Inflammatory macrophage treated with lipopolysaccharide for 1 hour (primary cell): ENCODE measurements around the gene SLC25A21.
"Not testable (repeated sequence)": the region's sequence is repeated elsewhere in the genome, so short reads cannot be mapped to it uniquely, and the experiment has no call there.

Experiments used
- DNase-seq, 2 donors: peaks; one replicate each; pipeline ENCODE4 v3.0.0-alpha.2; 2020 to 2022

SLC25A21 gene

DNA sequence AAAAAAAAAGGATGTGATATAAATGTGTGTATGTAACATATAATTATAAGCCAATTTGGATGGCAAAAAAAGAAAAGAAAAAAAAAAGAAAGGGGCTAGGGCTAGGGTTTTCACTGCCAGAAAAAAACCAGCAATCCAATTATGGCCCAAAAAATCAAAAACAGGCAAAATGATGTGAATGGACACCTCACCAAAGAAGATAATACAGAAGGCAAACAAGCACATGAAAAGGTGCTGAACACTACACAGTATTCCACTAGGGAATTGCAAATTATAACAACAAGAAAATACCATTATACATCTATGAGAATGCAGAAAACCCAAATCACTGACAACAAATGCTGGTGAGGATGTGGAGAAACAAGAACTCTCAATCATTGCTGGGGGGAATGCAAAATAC is 13.3 kb upstream of the SLC25A21 start:
- DNase-seq, result no peak

DNA sequence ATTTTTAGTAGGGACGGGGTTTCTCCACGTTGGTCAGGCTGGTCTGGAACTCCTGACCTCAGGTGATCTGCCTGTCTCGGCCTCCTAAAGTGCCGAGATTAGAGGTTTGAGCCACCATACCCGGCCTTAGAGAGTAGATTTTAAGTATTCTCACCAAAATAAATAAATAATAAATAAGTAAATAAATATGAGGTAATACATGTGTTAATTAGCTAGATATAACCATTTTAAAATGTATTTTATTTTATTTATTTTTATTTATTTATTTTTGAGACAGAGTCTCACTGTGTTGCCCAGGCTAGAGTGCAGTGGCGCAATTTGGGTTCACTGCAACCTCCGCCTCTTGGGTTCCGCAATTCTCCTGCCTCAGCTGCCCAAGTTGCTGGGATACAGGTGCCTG is 12.1 kb upstream of the SLC25A21 start:
- not testable (repeated sequence) for DNase-seq

DNA sequence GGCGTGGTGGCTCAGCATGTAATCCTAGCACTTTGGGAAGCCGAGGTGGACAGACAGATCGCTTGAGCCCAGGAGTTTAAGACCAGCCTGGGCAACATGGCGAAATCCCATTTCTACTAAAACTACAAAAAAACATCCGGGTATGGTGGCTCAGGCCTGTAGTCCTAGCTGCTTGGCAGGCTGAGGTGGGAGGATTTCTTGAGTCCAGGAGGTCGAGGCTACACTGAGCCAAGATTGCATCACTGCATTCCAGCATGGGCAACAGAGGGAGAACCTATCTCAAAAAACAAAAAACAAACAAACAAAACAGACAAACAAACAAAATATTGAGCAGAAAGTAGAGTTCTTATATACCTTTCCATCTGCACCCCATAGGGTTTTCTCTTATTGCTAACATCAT is 9.0 kb upstream of the SLC25A21 start:
- DNase-seq, result no peak

DNA sequence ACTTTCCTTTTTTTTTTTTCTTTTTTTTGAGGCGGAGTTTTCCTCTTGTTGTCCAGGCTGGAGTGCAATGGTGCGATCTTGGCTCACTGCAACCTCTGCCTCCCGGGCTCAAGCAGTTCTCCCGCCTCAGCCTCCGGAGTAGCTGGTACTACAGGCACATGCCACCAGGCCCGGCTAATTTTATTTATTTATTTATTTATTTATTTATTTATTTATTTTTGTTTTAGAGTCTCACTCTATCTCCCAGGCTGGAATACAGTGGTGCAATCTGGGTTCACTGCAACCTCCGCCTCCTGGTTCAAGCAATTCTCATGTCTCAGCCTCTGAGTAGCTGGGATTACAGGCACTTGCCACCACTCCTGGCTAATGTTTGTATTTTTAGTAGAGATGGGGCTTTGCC is 8.5 kb upstream of the SLC25A21 start:
- DNase-seq, result not testable (repeated sequence)

DNA sequence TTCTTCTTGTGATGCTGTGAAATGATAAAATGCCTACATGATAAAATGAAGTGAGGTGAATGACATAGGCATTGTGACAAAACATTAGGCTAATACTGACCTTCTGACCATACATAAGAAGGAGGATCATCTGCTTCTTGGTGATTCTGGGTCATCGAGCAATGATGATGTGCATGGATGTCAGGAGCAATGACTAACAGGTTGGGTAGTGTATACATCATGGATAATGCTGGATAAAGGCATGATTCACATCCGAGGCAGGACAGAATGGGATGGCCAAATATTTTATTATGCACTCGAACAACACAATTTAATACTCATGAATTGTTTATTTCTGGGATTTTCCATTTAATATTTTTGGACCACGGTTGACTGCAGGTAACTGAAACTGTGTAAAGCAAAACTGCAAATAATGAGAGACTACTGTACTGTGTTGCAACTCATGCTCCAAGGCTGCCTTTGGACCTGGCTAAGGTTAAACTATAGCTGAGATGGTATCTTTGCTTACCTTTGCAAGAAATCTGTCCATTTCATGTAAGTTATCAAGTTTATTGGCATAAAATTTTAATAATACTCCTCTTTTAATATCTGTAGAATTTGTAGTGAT is 7.6 kb upstream of the SLC25A21 start:
- no peak for DNase-seq

DNA sequence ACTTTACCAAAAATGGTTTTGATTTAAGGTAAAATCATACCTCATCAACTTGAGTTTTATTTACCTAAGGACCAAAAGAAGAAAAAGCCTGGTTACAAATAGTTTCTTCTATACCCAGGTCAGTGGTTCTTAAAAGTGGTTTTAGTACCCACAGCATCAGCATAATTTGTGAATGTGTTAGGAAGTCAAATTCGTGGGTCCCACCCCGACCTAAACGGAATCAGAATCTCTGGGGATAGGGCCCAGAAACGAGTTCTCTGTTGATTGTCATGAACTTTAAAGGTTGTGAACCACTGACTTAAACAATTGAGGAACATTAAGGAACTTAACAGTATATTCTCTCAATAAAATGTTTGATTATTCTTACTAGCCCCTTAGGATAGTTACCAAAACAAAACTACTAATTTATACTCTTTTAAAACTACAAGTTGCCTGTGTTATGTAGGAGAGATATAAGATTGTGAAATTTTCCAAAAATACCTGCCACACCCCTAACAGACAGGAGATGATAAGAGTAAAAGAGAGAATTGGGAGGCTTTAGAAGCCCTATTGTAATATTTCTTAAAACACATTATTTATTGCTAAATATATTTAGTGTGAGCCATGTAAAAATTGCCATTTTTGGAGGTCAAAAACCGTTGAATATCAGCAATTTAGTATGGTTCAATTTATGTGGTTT is 669 bp upstream of the SLC25A21 start:
- no peak for DNase-seq

DNA sequence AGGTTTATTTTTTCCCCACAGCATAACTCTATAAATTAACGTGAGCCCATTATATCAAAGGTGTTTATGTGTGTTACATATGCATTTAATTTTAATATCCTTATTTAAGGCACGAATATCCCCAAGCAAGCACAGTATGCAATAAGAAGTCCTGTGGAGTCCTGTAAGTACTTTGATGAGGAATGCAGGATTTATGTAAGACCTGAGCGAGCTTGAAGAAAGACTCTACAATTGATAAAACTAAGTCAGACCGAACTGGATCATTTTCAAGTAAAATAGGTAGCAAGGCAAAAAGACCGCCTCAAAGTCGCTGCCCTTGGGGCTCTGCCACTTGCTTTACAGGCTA is 755 bp downstream of the SLC25A21 start:
- no peak for DNase-seq

DNA sequence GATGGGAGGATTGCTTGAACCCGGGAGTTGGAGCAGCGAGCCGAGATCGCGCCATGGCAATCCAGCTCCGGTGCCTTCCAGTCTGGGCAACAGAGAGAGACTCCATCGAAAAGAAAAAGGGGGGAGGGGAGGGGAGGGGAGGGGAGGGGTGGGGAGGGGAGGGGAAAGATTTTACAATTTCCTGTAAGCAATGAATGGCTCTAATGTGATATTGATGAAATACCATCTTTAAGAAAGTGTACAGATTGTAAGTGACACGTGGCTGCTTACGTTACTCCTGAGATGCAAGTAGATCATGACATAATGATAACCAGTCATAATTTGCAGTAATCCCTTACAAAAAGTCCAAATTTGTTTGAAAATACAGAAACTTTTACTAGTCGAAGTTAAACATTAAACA is 1.4 kb downstream of the SLC25A21 start:
- DNase-seq, result no peak

DNA sequence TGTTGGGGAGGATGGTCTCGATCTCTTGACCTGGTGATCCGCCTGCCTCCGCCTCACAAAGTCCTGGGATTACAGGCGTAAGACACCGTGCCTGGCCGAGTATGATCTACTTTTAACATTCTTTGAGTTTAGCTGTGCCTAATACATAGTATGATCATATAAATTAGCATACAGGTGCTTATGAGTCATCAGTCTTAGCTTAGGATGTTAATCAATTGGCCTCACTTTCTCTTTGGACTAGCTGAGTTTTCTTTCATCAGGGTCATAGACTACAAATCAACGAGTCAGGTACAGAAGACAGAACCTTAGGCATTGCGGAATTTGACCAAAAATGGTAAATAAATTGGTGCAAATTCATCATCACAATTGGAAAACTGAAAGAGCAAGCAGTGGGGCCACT is 2.2 kb downstream of the SLC25A21 start:
- no peak for DNase-seq

DNA sequence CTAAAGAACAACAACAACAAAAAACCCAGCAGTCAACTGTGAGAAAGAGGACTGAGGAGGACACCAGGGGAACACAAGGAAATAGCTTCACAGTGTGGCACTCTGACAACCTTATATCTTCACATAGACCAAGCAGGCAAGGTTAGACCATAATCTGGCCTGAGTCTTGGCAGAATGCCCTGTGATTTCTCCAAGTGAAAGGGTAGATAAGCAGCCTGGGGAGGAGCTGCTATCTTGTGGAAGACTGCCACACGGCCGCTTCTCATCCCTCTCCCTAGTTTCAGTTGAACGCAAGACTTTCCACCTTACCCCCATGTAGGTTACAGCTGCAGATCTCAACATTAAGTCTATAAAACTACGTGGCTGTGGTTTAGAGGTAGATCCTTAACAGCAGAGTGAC is 3.7 kb downstream of the SLC25A21 start:
- no peak for DNase-seq

DNA sequence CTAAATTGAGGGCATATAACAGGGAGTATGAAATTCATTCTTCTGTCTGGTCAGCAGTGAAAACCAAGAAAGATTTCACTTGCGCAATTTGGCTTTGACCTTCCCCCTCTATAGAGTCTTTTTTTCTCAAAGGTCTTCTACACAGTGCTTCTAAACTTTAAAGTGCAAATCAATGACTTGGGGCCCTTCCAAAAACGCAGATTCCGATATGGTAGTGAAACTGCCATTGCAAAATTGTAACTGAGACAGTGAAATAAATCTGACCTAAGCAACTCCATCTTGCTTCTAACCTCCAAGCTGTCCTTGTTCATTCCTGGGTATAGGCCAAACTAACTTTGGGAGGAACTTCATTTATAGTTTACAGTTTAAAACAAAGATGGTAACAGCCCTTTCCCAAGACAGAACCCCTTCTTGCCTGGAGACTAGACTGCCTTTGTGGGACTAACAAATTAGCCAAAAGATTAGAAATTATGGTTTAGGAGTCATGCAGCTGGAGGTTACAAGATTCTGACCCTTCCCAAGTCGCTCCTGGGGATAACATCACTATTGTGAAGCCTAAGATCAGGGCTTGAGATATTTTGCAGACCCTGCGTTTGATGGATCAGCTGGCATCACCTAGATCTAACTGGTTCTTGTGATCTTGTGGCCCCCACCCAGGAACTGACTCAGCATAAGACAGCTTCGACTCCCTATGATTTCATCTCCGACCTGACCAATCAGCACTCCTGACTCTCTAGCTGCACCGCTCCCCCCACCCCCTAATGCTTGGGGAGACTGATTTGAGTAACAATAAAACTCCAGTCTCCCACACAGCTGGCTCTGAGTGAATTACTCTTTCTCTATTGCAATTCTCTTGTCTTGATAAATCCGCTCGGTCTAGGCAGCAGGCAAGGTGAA is 5.0 kb downstream of the SLC25A21 start:
- no peak for DNase-seq

DNA sequence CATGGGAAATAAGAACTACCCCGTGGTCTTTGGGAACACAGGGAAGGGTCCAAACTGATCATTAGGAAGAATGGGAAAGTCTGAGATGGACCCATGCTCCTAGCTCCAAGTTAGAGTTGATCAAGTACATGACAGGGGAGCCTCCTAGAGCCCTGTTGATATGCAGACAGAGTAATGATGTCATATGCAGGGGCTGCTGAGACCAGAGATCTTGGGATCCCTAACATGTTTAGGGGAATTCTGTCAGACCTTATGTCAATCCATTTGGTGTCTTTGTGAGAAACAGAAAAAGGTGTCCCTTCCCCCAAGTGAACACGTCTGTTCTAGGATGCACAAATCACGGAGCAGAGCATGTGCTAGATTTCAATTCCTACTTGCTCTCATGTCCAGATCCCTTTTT is 6.6 kb downstream of the SLC25A21 start:
- no peak for DNase-seq

DNA sequence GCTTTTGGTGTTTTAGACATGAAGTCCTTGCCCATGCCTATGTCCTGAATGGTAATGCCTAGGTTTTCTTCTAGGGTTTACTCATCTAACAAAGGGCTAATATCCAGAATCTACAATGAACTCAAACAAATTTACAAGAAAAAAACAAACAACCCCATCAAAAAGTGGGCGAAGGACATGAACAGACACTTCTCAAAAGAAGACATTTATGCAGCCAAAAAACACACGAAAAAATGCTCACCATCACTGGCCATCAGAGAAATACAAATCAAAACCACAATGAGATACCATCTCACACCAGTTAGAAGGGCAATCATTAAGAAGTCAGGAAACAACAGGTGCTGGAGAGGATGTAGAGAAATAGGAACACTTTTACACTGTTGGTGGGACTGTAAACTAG is 10.1 kb downstream of the SLC25A21 start:
- DNase-seq, result not testable (repeated sequence)

DNA sequence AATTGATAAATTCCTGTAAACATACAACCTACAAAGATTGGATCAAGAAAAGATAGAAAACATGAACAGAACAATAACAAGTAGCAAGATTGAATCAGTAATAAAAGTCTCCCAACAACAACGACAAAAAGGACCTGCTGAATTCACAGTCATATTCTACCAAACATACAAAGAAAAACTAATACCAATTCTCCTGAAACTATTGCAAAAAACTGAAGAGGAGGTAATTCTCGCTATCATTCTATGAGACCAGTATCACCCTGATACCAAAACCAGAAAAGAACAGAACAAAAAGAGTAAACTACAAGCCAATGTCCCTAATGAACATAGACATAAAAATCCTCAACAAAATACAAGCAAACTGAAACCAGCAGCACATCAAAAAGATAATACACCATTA is 14.4 kb downstream of the SLC25A21 start:
- no peak for DNase-seq

DNA sequence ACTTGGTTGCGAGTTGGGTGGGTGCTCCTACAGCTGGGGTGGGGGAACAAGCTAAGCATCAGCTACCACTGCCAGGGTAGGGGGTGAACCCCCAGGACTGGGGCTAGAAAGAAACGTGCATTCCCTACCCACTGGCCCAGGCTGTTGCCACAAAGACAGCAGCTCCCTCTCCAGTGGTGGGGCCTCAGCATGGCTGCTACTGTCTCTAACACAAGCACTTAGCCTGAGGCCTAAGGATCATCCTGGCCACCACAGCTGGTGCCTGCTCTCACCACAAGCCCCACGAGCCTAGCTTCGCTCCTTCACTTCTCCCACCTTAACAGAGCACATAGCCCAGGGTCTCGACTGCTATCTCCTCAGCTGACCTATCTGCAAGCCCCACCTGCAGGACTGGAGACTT is 18.9 kb downstream of the SLC25A21 start:
- DNase-seq, result no peak

DNA sequence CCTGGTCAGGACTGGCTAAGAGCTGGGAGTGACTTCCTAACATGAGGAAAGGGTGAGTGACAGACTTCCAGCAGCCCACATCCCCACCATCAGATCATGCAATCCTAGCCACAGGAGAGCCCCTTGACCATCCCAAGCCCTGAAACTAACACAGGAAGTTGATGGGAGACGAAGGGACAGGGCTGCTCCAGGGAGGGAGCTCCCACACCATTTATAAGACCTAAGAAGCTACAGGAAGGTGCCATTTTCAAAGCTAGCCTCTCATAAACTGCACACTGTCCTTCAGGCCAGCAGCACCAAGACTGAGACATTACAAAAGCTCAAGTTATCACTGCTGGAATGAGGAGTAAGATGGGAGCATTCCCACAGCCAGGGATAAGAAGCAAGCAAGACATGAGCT is 19.4 kb downstream of the SLC25A21 start:
- DNase-seq, result no peak

DNA sequence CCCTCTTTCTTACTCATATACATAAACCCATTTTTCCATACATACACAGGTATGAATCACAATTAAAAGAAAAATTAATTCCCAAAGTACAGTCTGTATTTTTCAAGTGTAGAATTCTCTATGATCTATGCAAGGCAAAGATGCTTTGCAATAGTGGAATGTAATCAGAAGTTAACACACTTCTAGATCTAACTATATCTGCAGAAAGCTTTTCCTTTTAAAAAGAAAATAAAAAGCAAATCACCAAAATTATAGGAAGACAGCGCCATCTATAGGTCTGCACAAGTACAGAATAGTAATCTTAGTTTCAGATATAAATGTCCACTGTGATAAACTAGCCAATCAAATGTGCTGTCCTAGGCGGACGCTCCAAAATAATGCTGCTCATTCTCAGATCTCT is 22.0 kb downstream of the SLC25A21 start:
- DNase-seq, result peak; percentile 26 to 63

DNA sequence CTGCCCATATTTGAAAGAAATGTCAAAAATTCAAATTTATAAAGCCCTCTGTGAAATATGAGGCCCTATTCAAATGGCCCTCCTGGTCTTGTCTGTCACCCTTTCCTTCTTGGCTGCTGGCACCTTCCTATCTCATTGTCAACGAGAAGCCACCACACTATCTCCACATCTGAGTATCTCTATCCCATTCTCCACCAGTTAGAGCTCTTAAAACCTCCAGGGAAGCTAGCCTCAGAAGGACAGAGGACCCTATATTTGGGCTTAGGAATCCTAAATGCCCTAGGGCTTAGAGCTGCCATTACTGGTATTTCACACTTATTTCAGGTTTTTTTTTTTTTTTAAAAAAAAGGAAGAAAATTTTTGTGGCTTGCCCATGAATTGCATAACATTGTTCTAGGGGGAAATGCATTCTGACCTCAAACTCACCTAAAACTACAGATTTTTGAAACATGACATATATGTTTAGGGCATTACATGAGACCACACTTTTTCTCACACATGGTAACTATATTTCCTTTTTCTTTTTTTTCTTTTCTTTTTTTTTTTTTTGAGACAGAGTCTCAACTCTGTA is 25.0 kb downstream of the SLC25A21 start:
- DNase-seq, result peak; percentile 36 to 40

DNA sequence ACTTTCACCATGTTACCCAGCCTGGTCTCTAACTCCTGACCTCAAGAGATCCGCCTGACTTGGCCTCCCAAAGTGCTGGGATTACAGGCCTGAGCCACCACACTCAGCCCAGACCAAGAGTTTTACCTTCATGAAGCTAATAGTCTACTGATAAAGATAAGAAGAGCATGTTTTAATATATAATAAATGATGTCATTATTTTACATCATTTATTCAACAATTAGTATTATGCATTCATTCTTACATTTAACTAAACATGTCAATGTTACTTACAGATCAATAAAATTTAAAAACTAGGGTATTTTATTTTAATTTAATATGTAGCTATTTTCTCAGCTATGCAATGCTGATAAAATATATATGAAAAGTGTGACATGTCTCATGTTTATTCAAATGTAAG is 26.0 kb downstream of the SLC25A21 start:
- not testable (repeated sequence) for DNase-seq

DNA sequence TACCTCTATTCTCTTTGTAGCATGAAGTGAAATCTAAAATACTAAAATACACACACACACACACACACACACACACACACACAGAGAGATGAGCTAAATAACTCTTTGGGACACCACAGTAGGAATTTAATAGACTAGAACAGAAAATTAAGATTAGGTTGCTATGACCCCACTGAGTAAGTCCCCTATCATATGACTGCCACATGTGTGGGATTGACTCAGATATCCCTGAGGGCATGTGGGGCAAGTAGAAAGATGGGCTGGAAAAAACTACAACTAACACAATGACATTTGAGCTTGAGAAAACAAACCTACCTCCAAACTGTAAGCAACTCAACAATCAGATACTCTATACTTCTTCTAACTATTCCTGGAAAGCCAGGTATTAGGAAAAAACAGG is 27.0 kb downstream of the SLC25A21 start:
- no peak for DNase-seq

DNA sequence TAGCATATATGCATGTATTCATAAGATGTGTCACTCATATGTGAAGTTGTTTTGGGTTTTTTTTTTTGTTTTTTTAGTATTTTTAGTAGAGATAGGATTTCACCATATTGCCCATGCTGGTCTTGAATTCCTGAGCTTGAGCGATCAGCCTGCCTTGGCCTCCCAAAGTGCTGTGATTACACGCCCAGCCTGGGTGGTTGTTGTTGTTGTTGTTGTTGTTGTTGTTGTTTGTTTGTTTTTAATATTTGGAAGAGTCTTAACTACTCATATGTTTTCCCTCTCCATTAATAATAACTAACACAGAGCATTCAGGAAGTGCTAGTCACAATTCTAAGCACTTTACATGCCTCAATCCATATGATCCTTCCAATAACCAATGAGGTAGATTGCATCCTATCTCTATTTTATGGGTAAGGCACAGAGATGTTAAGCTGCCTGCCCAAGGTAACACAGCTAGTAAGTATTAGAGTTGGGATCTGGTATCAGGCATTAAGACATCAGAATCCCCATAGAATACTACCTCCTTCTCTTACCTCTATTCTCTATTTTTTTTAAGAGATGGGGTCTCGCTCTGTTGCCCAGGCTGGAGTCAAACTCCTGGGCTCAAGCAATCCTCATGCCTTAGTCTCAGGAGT is 27.6 kb downstream of the SLC25A21 start:
- DNase-seq, result no peak

DNA sequence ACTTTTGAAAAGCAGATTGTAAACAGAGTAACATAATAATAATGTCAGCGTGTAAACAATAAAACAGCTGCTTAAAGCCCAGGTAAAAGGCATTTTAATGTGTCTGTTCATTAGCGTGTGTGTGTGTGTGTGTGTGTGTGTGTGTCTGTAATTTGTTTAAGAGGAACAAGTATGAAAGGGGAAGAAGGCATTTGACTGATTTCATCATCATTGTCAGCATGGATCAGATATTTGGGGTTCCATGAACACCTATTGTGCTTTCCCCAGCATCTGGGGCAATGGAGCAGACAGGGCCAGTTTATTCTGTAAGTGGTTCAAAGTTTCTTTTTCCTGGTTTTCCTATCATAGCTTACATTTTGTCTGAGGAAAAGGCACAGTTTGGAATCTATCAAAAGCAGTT is 28.9 kb downstream of the SLC25A21 start:
- DNase-seq, result peak; percentile 21 to 37

DNA sequence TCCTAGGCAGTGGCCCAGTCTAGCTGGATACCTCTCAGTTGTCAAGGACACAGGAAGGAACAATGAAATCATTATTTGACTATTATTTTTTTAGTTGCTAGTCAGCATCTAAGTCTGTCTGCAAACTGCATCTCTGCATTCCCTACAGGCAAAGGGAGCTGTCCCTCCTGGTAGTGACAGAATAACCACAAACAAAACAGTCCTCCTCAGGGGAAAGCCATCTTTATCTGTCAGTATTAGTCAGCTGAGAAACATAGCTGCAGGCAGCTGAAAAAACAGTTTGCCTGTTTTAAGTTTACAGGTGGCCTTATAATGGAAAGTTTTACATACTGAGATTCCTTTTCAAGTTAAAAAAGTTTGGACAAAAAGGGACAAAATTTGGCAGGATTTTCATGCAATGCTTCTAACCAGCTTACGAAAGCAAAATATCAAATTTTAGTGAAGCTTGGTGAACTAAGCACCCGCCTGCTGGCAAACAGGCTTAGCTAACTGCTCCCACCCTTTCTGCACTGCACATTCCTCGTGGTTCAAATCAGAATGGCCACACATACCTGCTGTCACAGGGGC is 29.5 kb downstream of the SLC25A21 start:
- no peak for DNase-seq
